ENCODE results near the gene PARP6.

- TF ChIP-seq, protein P1, sequence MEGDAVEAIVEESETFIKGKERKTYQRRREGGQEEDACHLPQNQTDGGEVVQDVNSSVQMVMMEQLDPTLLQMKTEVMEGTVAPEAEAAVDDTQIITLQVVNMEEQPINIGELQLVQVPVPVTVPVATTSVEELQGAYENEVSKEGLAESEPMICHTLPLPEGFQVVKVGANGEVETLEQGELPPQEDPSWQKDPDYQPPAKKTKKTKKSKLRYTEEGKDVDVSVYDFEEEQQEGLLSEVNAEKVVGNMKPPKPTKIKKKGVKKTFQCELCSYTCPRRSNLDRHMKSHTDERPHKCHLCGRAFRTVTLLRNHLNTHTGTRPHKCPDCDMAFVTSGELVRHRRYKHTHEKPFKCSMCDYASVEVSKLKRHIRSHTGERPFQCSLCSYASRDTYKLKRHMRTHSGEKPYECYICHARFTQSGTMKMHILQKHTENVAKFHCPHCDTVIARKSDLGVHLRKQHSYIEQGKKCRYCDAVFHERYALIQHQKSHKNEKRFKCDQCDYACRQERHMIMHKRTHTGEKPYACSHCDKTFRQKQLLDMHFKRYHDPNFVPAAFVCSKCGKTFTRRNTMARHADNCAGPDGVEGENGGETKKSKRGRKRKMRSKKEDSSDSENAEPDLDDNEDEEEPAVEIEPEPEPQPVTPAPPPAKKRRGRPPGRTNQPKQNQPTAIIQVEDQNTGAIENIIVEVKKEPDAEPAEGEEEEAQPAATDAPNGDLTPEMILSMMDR (IDR thresholded peaks at IDR 0.05), result no peak
- TF ChIP-seq POLR2A (IDR thresholded peaks at IDR 0.05), result no peak
- no peak for TF ChIP-seq EP300 (IDR thresholded peaks at IDR 0.05)
These were observed 43.0 kb downstream of the PARP6 start for GRCh38 chr15:72229076-72229946.

Data from ovary (tissue), 3 donors.